Measurements from ENCODE around the gene NEK2.
A peak's percentile ranks its signal among the peaks of the same experiment; 100 is the strongest.
"Not testable (repeated sequence)": the region's sequence is repeated elsewhere in the genome, so short reads cannot be mapped to it uniquely, and the experiment has no call there.

The NEK2 gene

GRCh38 chr1:211695135-211695816 is 19.9 kb upstream of the NEK2 start:
- peak in 1 of 2 donors; percentile 16 for DNase-seq (ENCODE audit: extremely low read depth in 1 of 2, low read depth in 1 of 2)

GRCh38 chr1:211693911-211694310 is 18.5 kb upstream of the NEK2 start:
- DNase-seq (ENCODE audit: extremely low read depth in 1 of 2, low read depth in 1 of 2), result not testable (repeated sequence)

GRCh38 chr1:211688421-211688820 is 13.0 kb upstream of the NEK2 start:
- DNase-seq (ENCODE audit: extremely low read depth in 1 of 2, low read depth in 1 of 2), result no peak

- no peak for DNase-seq (ENCODE audit: extremely low read depth in 1 of 2, low read depth in 1 of 2)
Measured at GRCh38 chr1:211687462-211688215, 12.2 kb upstream of the NEK2 start.

- no peak for DNase-seq (ENCODE audit: extremely low read depth in 1 of 2, low read depth in 1 of 2)
Measured at GRCh38 chr1:211685823-211686222, 10.4 kb upstream of the NEK2 start.

- DNase-seq (ENCODE audit: extremely low read depth in 1 of 2, low read depth in 1 of 2), result no peak
Measured at GRCh38 chr1:211684791-211685190, 9.4 kb upstream of the NEK2 start.

- no peak for DNase-seq (ENCODE audit: extremely low read depth in 1 of 2, low read depth in 1 of 2)
Measured at GRCh38 chr1:211684331-211684730, 8.9 kb upstream of the NEK2 start.

- no peak for DNase-seq (ENCODE audit: extremely low read depth in 1 of 2, low read depth in 1 of 2)
Measured at GRCh38 chr1:211683396-211684297, 8.2 kb upstream of the NEK2 start.

- not testable (repeated sequence) for DNase-seq (ENCODE audit: extremely low read depth in 1 of 2, low read depth in 1 of 2)
Measured at GRCh38 chr1:211682186-211682585, 6.8 kb upstream of the NEK2 start.

- peak; percentile 34 to 56 for DNase-seq (ENCODE audit: extremely low read depth in 1 of 2, low read depth in 1 of 2)
Measured at GRCh38 chr1:211680752-211681327, 5.4 kb upstream of the NEK2 start.

- no peak for DNase-seq (ENCODE audit: extremely low read depth in 1 of 2, low read depth in 1 of 2)
Measured at GRCh38 chr1:211677659-211678058, 2.2 kb upstream of the NEK2 start.

GRCh38 chr1:211676761-211677160 is 1.3 kb upstream of the NEK2 start:
- DNase-seq (ENCODE audit: extremely low read depth in 1 of 2, low read depth in 1 of 2), result no peak

- DNase-seq (ENCODE audit: extremely low read depth in 1 of 2, low read depth in 1 of 2), result no peak
Measured at GRCh38 chr1:211676106-211676583, 724 bp upstream of the NEK2 start.

GRCh38 chr1:211667065-211667617 is 8.3 kb downstream of the NEK2 start:
- DNase-seq (ENCODE audit: extremely low read depth in 1 of 2, low read depth in 1 of 2), result no peak

- DNase-seq (ENCODE audit: extremely low read depth in 1 of 2, low read depth in 1 of 2), result no peak
Measured at GRCh38 chr1:211660718-211661222, 14.7 kb downstream of the NEK2 start.

- no peak for DNase-seq (ENCODE audit: extremely low read depth in 1 of 2, low read depth in 1 of 2)
Measured at GRCh38 chr1:211656728-211657127, 18.7 kb downstream of the NEK2 start.

GRCh38 chr1:211654838-211655787 is 20.3 kb downstream of the NEK2 start:
- peak; percentile 49 to 68 for DNase-seq (ENCODE audit: extremely low read depth in 1 of 2, low read depth in 1 of 2)

- no peak for DNase-seq (ENCODE audit: extremely low read depth in 1 of 2, low read depth in 1 of 2)
Measured at GRCh38 chr1:211653959-211654496, 21.4 kb downstream of the NEK2 start.

GRCh38 chr1:211653293-211653692 is 22.1 kb downstream of the NEK2 start:
- DNase-seq (ENCODE audit: extremely low read depth in 1 of 2, low read depth in 1 of 2), result no peak

Data from stimulated activated CD8-positive, alpha-beta memory T cell treated with anti-CD3 and anti-CD28 coated beads, Interleukin-7, amount 100 ng/mL, for 48 hours (primary cell).